ENCODE data around the gene F2RL2. TPM values are rescaled to one million over a fixed set of nuclear protein-coding genes. Genes with fewer than 3 reads are reported as not detected.

Gene F2RL2
- polyA plus RNA-seq, 3 donors = 0.14 TPM; not detected in 2

GRCh38 chr5:76617229-76617628 lies 6.0 kb downstream of the F2RL2 start:
- Mint-ChIP-seq H3K36me3 (peaks cover 78 to 84% of the 10 kb centered on the region in 2 donors), H3K9me3 (no peaks in the 10 kb centered on the region), H3K27ac (no peak overlapping the region), H3K4me1 (peaks cover 8% of the 10 kb centered on the region), H3K27me3 (ENCODE audit: low read depth in 3 of 3) (peaks cover 0 to 2% (median 0%) of the 10 kb centered on the region in 3 donors), H3K4me3 (no peak overlapping the region)
- H4K20me1 ChIP-seq (ENCODE audit: insufficient read depth, low read length) = peaks cover 4% of the 10 kb centered on the region
- H3K79me2 ChIP-seq (ENCODE audit: insufficient read depth, low read length) = no peaks in the 10 kb centered on the region
- H2AFZ ChIP-seq (ENCODE audit: insufficient read depth, low read depth, low read length, poor library complexity, severe bottlenecking) = no peak overlapping the region
- H3K27me3 ChIP-seq (ENCODE audit: control insufficient read depth in 2 of 2, insufficient read depth in 2 of 2, low read length in 2 of 2) = no peaks in the 10 kb centered on the region
- no peak overlapping the region for H3K27ac ChIP-seq (ENCODE audit: low read depth in 1 of 2, low read length in 2 of 2)
- peaks cover 51 to 99% of the 10 kb centered on the region in 2 donors for H3K36me3 ChIP-seq (replicated peaks in 1 of 2; ENCODE audit: control insufficient read depth in 1 of 2, insufficient read depth in 2 of 2, low read length in 2 of 2)
- intact Hi-C loops (cut with micrococcal nuclease) = no loop called here
- DNase-seq = no peak
- H3K9ac ChIP-seq (ENCODE audit: insufficient read depth, low read length, poor library complexity, severe bottlenecking) = no peak overlapping the region
- H3K4me1 ChIP-seq (ENCODE audit: control insufficient read depth in 1 of 2, insufficient read depth in 2 of 2, low read length in 2 of 2) = no peaks in the 10 kb centered on the region
- 100% methylated on average over 2 of the region's 4 CpGs for WGBS (ENCODE audit: insufficient coverage)
- TF ChIP-seq CTCF (IDR thresholded peaks at IDR 0.05) = no peak
- no peak overlapping the region for H3K4me3 ChIP-seq (replicated peaks in 1 of 3; ENCODE audit: low read depth in 2 of 3, low read length in 3 of 3)
- H3K9me3 ChIP-seq (replicated peaks in 1 of 2; ENCODE audit: control insufficient read depth in 1 of 2, insufficient read depth in 1 of 2, low read length in 2 of 2) = no peaks in the 10 kb centered on the region
- H3K4me2 ChIP-seq (replicated peaks; ENCODE audit: extremely low read depth, low read length, poor library complexity, severe bottlenecking) = no peak overlapping the region

- H3K4me1 ChIP-seq (ENCODE audit: control insufficient read depth in 1 of 2, insufficient read depth in 2 of 2, low read length in 2 of 2) = no peaks in the 10 kb centered on the region
- H3K27ac ChIP-seq (ENCODE audit: low read depth in 1 of 2, low read length in 2 of 2) = no peak overlapping the region
- DNase-seq = no peak
- Mint-ChIP-seq H3K36me3 (peaks cover 79 to 85% of the 10 kb centered on the region in 2 donors), H3K4me3 (no peak overlapping the region), H3K27ac (peak overlapping the region in 2 of 7 donors; percentile 23 to 66), H3K4me1 (peaks cover 8% of the 10 kb centered on the region), H3K27me3 (ENCODE audit: low read depth in 3 of 3) (peaks cover 0 to 2% (median 0%) of the 10 kb centered on the region in 3 donors), H3K9me3 (no peaks in the 10 kb centered on the region)
- intact Hi-C loops (cut with micrococcal nuclease) = no loop called here
- H3K9me3 ChIP-seq (replicated peaks in 1 of 2; ENCODE audit: control insufficient read depth in 1 of 2, insufficient read depth in 1 of 2, low read length in 2 of 2) = no peaks in the 10 kb centered on the region
- H3K27me3 ChIP-seq (ENCODE audit: control insufficient read depth in 2 of 2, insufficient read depth in 2 of 2, low read length in 2 of 2) = no peaks in the 10 kb centered on the region
- 90% methylated on average over 2 of the region's 2 CpGs for WGBS (ENCODE audit: insufficient coverage)
- TF ChIP-seq CTCF (IDR thresholded peaks at IDR 0.05) = no peak
- no peak overlapping the region for H3K4me3 ChIP-seq (replicated peaks in 1 of 3; ENCODE audit: low read depth in 2 of 3, low read length in 3 of 3)
- H3K79me2 ChIP-seq (ENCODE audit: insufficient read depth, low read length) = no peaks in the 10 kb centered on the region
- H3K36me3 ChIP-seq (replicated peaks in 1 of 2; ENCODE audit: control insufficient read depth in 1 of 2, insufficient read depth in 2 of 2, low read length in 2 of 2) = peaks cover 58 to 99% of the 10 kb centered on the region in 2 donors
- H4K20me1 ChIP-seq (ENCODE audit: insufficient read depth, low read length) = peaks cover 4% of the 10 kb centered on the region
- H3K9ac ChIP-seq (ENCODE audit: insufficient read depth, low read length, poor library complexity, severe bottlenecking) = no peak overlapping the region
- H2AFZ ChIP-seq (ENCODE audit: insufficient read depth, low read depth, low read length, poor library complexity, severe bottlenecking) = no peak overlapping the region
- H3K4me2 ChIP-seq (replicated peaks; ENCODE audit: extremely low read depth, low read length, poor library complexity, severe bottlenecking) = no peak overlapping the region
Measured at GRCh38 chr5:76616206-76616605, 7.0 kb downstream of the F2RL2 start.
